ENCODE measurements around the gene HAS3.

The HAS3 gene

DNA sequence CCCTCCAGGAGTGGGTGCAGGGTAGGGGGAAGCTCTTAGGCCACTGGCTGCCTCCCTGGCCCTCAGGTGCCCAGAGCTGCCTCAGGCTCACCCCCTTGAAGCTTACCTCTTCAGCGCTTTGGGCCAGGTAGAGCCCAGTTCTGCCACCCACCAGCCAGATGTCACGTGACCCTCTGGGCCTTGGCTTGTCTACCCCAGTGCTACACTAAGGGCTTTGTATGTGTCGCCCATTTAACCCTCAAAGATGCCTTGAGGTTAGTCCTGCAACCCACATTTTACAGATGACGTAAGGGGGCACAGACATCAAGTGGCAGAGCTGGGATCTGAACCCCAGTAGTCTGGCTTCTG lies 3.4 kb downstream of the HAS3 start:
- H3K27ac ChIP-seq (ENCODE audit: low read length): no peak overlapping the region
- no peaks in the 10 kb centered on the region for H3K4me1 ChIP-seq (ENCODE audit: low read length)
- no peak for TF ChIP-seq EZH2phosphoT487 (IDR thresholded peaks at IDR 0.05; ENCODE audit: low read length)
- no peak for TF ChIP-seq EZH2 (optimal IDR thresholded peaks at IDR 0.05; ENCODE audit: low read depth, low read length)
- TF ChIP-seq, protein P1, sequence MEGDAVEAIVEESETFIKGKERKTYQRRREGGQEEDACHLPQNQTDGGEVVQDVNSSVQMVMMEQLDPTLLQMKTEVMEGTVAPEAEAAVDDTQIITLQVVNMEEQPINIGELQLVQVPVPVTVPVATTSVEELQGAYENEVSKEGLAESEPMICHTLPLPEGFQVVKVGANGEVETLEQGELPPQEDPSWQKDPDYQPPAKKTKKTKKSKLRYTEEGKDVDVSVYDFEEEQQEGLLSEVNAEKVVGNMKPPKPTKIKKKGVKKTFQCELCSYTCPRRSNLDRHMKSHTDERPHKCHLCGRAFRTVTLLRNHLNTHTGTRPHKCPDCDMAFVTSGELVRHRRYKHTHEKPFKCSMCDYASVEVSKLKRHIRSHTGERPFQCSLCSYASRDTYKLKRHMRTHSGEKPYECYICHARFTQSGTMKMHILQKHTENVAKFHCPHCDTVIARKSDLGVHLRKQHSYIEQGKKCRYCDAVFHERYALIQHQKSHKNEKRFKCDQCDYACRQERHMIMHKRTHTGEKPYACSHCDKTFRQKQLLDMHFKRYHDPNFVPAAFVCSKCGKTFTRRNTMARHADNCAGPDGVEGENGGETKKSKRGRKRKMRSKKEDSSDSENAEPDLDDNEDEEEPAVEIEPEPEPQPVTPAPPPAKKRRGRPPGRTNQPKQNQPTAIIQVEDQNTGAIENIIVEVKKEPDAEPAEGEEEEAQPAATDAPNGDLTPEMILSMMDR (IDR thresholded peaks at IDR 0.05; ENCODE audit: low read length): no peak
- no peaks in the 10 kb centered on the region for H3K36me3 ChIP-seq (replicated peaks; ENCODE audit: insufficient read depth, low read length)
- no peak overlapping the region for H3K4me2 ChIP-seq (ENCODE audit: low read depth, low read length)
- no peaks in the 10 kb centered on the region for H4K20me1 ChIP-seq (ENCODE audit: insufficient read depth, low read length)
- DNase-seq: no peak
- no peaks in the 10 kb centered on the region for H3K27me3 ChIP-seq (replicated peaks; ENCODE audit: insufficient read depth, low read length)
- no peaks in the 10 kb centered on the region for H3K9me3 ChIP-seq (replicated peaks; ENCODE audit: insufficient read depth, low read length)
- H3F3A ChIP-seq (ENCODE audit: insufficient read depth, low read length): no peaks in the 10 kb centered on the region
- no peak overlapping the region for H3K4me3 ChIP-seq (ENCODE audit: low read length)
- H3K79me2 ChIP-seq (ENCODE audit: low read length): no peaks in the 10 kb centered on the region
- no peak overlapping the region for H3K9ac ChIP-seq (ENCODE audit: low read length)
- H2AFZ ChIP-seq (ENCODE audit: low read length): no peak overlapping the region
- no peaks in the 10 kb centered on the region for H3K9me2 ChIP-seq (replicated peaks; ENCODE audit: insufficient read depth, low read length)

DNA sequence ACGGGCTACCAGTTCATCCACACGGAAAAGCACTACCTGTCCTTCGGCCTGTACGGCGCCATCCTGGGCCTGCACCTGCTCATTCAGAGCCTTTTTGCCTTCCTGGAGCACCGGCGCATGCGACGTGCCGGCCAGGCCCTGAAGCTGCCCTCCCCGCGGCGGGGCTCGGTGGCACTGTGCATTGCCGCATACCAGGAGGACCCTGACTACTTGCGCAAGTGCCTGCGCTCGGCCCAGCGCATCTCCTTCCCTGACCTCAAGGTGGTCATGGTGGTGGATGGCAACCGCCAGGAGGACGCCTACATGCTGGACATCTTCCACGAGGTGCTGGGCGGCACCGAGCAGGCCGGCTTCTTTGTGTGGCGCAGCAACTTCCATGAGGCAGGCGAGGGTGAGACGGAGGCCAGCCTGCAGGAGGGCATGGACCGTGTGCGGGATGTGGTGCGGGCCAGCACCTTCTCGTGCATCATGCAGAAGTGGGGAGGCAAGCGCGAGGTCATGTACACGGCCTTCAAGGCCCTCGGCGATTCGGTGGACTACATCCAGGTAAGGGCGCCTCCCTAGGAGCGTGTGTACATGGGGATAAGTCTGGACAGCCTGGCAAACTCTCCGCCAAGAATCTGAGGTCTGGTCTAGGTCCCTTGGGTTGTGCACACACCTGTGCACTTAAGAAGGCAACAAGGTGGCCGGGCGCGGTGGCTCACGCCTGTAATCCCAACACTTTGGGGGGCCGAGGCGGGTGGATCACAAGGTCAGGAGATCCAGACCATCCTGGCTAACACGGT lies 4.2 kb downstream of the HAS3 start:
- TF ChIP-seq, protein P1 (IDR thresholded peaks at IDR 0.05; ENCODE audit: low read length): no peak
- TF ChIP-seq EZH2phosphoT487 (IDR thresholded peaks at IDR 0.05; ENCODE audit: low read length) (no peak), EZH2 (optimal IDR thresholded peaks at IDR 0.05; ENCODE audit: low read depth, low read length) (no peak)
- Histone ChIP-seq H3K27ac (ENCODE audit: low read length) (no peak overlapping the region), H3K4me1 (ENCODE audit: low read length) (no peaks in the 10 kb centered on the region), H3K9me2 (replicated peaks; ENCODE audit: insufficient read depth, low read length) (no peaks in the 10 kb centered on the region), H3K9me3 (replicated peaks; ENCODE audit: insufficient read depth, low read length) (no peaks in the 10 kb centered on the region), H3K4me2 (ENCODE audit: low read depth, low read length) (no peak overlapping the region), H3K36me3 (replicated peaks; ENCODE audit: insufficient read depth, low read length) (no peaks in the 10 kb centered on the region), H3K4me3 (ENCODE audit: low read length) (no peak overlapping the region), H4K20me1 (ENCODE audit: insufficient read depth, low read length) (no peaks in the 10 kb centered on the region), H3K79me2 (ENCODE audit: low read length) (no peaks in the 10 kb centered on the region), H3K27me3 (replicated peaks; ENCODE audit: insufficient read depth, low read length) (no peaks in the 10 kb centered on the region), H3F3A (ENCODE audit: insufficient read depth, low read length) (no peaks in the 10 kb centered on the region), H3K9ac (ENCODE audit: low read length) (no peak overlapping the region), H2AFZ (ENCODE audit: low read length) (no peak overlapping the region)
- no peak for DNase-seq

- TF ChIP-seq, protein P1 (IDR thresholded peaks at IDR 0.05; ENCODE audit: low read length): no peak
- TF ChIP-seq EZH2phosphoT487 (IDR thresholded peaks at IDR 0.05; ENCODE audit: low read length) (no peak), EZH2 (optimal IDR thresholded peaks at IDR 0.05; ENCODE audit: low read depth, low read length) (no peak)
- H3F3A ChIP-seq (ENCODE audit: insufficient read depth, low read length): no peaks in the 10 kb centered on the region
- H3K4me2 ChIP-seq (ENCODE audit: low read depth, low read length): no peak overlapping the region
- no peak for DNase-seq
- H3K9me3 ChIP-seq (replicated peaks; ENCODE audit: insufficient read depth, low read length): no peaks in the 10 kb centered on the region
- no peaks in the 10 kb centered on the region for H3K27me3 ChIP-seq (replicated peaks; ENCODE audit: insufficient read depth, low read length)
- no peaks in the 10 kb centered on the region for H3K9me2 ChIP-seq (replicated peaks; ENCODE audit: insufficient read depth, low read length)
- no peak overlapping the region for H2AFZ ChIP-seq (ENCODE audit: low read length)
- H3K79me2 ChIP-seq (ENCODE audit: low read length): no peaks in the 10 kb centered on the region
- H4K20me1 ChIP-seq (ENCODE audit: insufficient read depth, low read length): no peaks in the 10 kb centered on the region
- no peak overlapping the region for H3K4me3 ChIP-seq (ENCODE audit: low read length)
- no peaks in the 10 kb centered on the region for H3K4me1 ChIP-seq (ENCODE audit: low read length)
- H3K9ac ChIP-seq (ENCODE audit: low read length): no peak overlapping the region
- no peak overlapping the region for H3K27ac ChIP-seq (ENCODE audit: low read length)
- no peaks in the 10 kb centered on the region for H3K36me3 ChIP-seq (replicated peaks; ENCODE audit: insufficient read depth, low read length)
Measured at GRCh38 chr16:69110406-69110805, 5.0 kb downstream of the HAS3 start.

All from MM.1S (cell line).